Measurements from ENCODE around the gene KCNE4. TPM values are rescaled to one million over a fixed set of nuclear protein-coding genes. Genes with fewer than 3 reads are reported as not detected.

KCNE4 gene
- polyA plus RNA-seq, 6 donors from 2014 or later, result not detected

DNA sequence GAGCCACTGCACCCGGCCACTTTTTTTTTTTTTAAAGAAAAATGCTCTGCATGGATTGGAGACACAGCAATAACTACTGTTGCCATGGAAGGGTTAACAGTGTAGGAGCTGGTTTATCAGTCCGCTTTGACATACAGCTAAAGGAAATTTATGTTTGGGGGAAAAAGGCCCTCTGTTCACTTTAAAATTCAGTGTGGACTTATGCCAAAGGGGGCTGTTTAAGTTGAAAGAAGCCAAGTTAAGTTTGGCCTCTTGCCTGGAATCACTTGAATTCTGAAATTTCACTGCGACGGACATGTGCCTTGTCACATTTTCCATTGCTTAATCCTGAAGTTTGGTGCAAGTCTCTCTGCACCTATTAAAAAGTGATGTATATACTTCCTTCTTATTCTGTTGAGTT is 3.1 kb downstream of the KCNE4 start:
- Mint-ChIP-seq H3K9me3 (peaks cover 0 to 3% (median 0%) of the 10 kb centered on the region in 7 donors), H3K4me3 (no peak overlapping the region), H3K27ac (no peak overlapping the region), H3K36me3 (peaks cover 0 to 4% of the 10 kb centered on the region in 2 donors), H3K27me3 (peaks cover 8 to 28% (median 15%) of the 10 kb centered on the region in 3 donors), H3K4me1 (no peaks in the 10 kb centered on the region)
- ATAC-seq (ENCODE audit: low read depth in 2 of 2) (no peak), DNase-seq (no peak)

DNA sequence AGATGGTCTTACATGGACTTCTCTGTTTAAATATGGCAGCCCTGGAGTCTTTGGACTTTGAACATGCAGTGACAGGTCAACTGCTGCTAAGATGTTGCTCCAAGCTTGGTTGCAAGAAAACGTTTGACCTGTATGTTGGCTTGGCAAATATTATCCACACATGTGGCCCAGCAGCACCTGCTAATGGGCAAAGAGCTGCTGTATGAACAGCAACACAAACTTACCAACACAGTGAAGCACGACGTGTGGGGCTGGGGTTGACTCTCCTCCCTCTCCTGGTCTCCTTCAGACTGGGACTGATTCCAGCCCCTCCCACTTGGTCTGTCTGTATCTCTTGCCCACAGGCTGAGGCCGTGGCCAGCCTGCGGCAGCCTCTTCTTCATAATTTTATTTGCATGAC is 3.8 kb downstream of the KCNE4 start:
- Mint-ChIP-seq H3K27ac (no peak overlapping the region), H3K36me3 (peaks cover 0 to 4% of the 10 kb centered on the region in 2 donors), H3K27me3 (peaks cover 14 to 21% (median 15%) of the 10 kb centered on the region in 3 donors), H3K4me3 (no peak overlapping the region), H3K9me3 (peaks cover 0 to 3% (median 0%) of the 10 kb centered on the region in 7 donors), H3K4me1 (no peaks in the 10 kb centered on the region)
- ATAC-seq (ENCODE audit: low read depth in 2 of 2) (no peak), DNase-seq (no peak)

DNA sequence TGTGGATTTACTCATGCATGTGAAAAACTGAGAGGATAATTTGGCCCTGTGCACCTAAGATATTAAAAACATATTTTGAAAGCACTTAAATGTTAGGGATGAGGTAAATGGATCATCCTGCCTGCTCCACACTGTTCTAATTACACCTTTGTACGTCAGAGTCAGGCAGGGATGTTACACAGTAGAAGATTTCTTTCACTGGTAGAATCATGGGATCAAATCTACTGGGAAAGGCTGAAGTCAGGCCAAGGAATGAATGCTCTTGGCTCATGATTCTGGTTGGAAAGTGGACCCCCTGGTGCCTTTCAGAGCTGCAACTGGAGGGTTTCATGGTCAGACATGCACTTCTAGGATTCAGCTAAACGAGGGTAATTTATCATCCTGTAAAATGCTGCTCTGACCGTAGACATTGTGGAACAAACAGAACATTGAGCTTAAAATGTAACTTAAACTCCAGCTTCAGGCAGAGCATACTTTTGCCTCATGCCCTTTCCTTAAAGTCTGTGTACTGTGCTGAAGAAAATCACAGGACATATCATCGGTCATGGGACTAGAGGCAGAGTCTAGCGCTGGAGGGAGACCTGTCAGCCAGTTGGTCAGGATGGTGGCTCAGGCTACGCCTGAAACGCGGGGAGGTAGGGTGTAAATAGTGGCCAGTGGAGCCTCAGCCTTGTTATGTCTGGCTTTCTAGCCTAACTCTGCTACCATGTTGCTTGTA is 4.9 kb downstream of the KCNE4 start:
- DNase-seq, result no peak
- Mint-ChIP-seq H3K27ac (no peak overlapping the region), H3K36me3 (peaks cover 0 to 4% of the 10 kb centered on the region in 2 donors), H3K4me3 (no peak overlapping the region), H3K9me3 (peaks cover 0 to 3% (median 1%) of the 10 kb centered on the region in 7 donors), H3K4me1 (no peaks in the 10 kb centered on the region), H3K27me3 (peaks cover 12 to 23% (median 17%) of the 10 kb centered on the region in 3 donors)
- ATAC-seq (ENCODE audit: low read depth in 2 of 2), result no peak

DNA sequence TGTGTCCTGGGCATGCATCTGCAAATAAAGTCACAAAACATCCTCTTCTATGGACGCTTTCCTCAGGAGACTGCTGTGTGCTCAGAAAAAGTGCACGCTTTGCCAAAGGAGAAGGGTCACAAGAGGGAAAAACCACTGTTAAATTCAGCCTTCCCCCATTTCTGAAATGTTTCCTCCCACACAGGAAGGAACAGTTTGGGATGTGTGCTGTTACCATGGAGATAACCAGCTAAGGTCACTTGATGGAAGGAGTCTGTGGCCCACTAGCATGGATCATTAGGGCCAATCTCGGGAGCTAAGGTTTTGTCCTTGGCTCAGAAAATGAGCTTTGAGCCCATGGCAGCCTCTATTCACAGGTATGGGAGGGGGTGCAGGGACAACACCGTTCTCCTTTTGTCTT is 5.6 kb downstream of the KCNE4 start:
- Mint-ChIP-seq H3K4me1 (no peaks in the 10 kb centered on the region), H3K9me3 (peaks cover 0 to 3% (median 1%) of the 10 kb centered on the region in 7 donors), H3K27me3 (peaks cover 12 to 24% (median 18%) of the 10 kb centered on the region in 3 donors), H3K4me3 (no peak overlapping the region), H3K36me3 (peaks cover 0 to 4% of the 10 kb centered on the region in 2 donors), H3K27ac (no peak overlapping the region)
- DNase-seq, result no peak
- no peak for ATAC-seq (ENCODE audit: low read depth in 2 of 2)

DNA sequence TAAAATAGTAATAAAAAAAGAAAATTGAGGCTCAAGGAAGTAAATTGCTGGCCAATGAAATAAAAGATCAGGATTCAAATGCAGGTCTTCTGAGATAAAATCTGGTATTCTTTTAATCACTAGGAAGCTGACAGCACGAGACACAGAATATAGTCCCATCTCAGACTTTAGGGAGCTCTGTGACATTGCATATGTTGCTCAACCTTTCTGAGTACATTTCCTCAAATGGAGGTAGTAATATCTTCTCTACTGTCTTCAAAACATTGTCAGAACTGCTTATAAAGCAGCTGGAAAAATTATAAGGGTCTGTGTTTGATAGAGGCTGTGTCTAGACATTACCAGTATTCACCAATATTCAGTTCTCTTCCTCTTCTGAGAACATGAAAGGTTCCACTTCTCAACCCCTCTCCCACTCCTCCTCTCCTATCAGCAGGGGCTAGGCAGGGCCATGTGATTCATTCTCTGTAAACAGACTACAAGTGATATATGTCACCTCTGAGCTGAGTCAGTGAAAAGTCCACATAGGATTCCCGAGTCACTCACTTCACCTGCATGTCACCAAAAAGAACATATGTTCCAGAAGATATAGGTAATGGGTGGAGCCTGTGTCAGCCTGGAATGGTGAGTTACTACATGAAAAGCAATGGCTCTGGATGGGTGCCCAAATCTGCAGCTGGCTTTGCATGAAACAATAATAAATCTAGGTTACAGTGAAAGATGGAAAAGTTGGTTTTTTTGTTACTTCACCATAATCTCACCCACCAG is 7.1 kb downstream of the KCNE4 start:
- peaks cover 0 to 3% (median 0%) of the 10 kb centered on the region in 7 donors for H3K9me3 Mint-ChIP-seq
- ATAC-seq (ENCODE audit: low read depth in 2 of 2), result no peak
- no peaks in the 10 kb centered on the region for H3K4me1 Mint-ChIP-seq
- DNase-seq, result no peak
- no peak overlapping the region for H3K4me3 Mint-ChIP-seq
- H3K27ac Mint-ChIP-seq, result no peak overlapping the region
- peaks cover 24 to 29% (median 24%) of the 10 kb centered on the region in 3 donors for H3K27me3 Mint-ChIP-seq
- H3K36me3 Mint-ChIP-seq, result peaks cover 0 to 4% of the 10 kb centered on the region in 2 donors

DNA sequence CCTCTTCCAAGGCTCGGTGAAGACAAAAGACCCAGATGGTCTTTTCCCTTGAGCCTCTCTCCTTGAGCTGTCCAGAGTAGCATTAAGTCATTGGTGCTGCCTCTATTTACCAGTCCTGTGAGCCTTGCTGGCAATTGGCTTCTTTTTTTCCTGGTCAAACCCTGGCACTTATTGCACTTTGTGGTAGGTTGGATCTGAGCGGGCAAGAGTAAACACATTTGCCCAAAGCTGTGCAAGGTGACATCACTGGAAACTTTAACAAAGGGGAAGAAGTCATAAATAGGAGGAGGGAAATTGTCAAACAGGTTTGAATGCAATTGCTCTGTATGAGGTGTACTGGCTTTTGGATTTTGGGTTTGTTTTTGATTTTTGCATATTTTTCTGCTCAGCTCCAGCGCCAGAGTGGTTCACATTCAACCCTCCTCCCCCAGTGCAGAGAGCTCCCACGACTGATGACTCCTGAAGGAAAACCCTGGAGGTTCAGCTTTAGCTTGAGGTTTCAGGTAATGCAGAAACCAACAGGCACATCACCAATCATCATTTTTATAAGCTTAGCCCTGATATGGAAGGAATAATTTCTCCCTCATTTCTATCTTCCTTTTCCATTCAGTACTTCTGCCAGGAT is 8.3 kb downstream of the KCNE4 start:
- no peak for ATAC-seq (ENCODE audit: low read depth in 2 of 2)
- Mint-ChIP-seq H3K36me3 (peaks cover 0 to 4% of the 10 kb centered on the region in 2 donors), H3K27ac (no peak overlapping the region), H3K9me3 (peaks cover 0 to 3% (median 0%) of the 10 kb centered on the region in 7 donors), H3K4me1 (no peaks in the 10 kb centered on the region), H3K4me3 (no peak overlapping the region), H3K27me3 (peaks cover 24 to 28% (median 24%) of the 10 kb centered on the region in 3 donors)
- no peak for DNase-seq

DNA sequence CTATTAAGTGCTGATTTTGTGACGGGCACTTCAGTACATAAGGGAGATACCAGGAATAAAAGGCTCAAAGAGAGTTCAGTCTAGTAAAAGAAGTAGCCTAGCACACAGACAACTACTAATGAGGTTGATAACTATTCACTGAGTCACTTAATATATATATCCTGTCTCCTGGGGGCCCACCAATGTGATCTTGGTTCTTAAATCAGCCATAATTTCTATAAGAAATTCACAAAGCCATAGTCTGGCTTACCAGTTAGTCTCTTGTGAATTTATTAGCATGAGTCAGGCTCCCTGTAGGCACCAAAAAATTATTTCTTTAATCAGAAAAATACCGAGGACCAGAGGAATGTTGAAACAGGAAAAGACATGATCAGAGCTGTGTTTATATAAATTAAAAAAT is 10.4 kb downstream of the KCNE4 start:
- Mint-ChIP-seq H3K9me3 (peaks cover 0 to 3% (median 0%) of the 10 kb centered on the region in 7 donors), H3K27ac (no peak overlapping the region), H3K36me3 (no peaks in the 10 kb centered on the region), H3K4me3 (no peak overlapping the region), H3K27me3 (peaks cover 12 to 21% (median 16%) of the 10 kb centered on the region in 3 donors), H3K4me1 (no peaks in the 10 kb centered on the region)
- DNase-seq, result no peak
- no peak for ATAC-seq (ENCODE audit: low read depth in 2 of 2)

DNA sequence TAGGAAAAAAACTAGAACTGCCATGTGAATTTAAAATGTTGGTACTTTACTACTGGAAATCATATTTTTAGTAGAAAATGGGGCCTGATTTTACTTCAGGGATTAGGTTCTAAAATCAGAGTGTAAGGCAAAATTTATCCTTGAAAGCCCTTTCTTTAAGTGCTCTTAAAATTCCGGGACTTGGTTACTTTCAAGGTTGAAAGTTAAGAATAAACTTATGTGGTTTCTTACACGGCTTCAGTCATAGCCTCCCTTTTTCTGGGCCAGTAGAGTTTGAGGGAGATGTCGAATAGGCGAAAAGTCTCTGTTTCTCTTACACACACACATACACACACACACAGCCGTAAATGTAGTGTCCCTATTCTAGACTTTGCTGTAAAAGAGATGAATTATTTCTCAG is 13.1 kb downstream of the KCNE4 start:
- no peaks in the 10 kb centered on the region for H3K4me1 Mint-ChIP-seq

DNA sequence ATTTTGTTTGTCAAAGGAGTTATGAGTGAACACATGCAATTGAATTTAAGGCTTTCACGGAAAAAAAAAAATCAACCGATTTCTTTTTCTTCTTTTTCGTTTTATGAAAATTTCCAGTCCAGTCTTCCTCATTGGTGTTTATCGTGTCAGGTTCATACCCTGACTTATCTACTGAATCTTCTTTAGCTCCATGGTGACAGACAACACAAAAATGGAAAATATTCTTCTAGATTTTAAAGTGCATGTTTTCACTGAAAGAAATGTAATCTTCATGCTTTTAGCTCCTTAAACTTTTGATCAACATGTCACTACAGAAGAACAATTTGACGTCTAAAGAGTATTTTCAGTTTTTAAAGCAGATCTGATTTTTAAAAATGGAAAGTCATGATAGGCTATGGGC is 14.7 kb downstream of the KCNE4 start:
- Mint-ChIP-seq H3K27me3 (peaks cover 3 to 12% (median 12%) of the 10 kb centered on the region in 3 donors), H3K27ac (no peak overlapping the region), H3K9me3 (peaks cover 0 to under 1% (median 0%) of the 10 kb centered on the region in 7 donors), H3K36me3 (no peaks in the 10 kb centered on the region), H3K4me1 (no peaks in the 10 kb centered on the region), H3K4me3 (no peak overlapping the region)
- DNase-seq (no peak), ATAC-seq (ENCODE audit: low read depth in 2 of 2) (no peak)

More for the DNA sequence above, 13.1 kb downstream of the KCNE4 start:
- Mint-ChIP-seq H3K27ac (no peak overlapping the region), H3K36me3 (no peaks in the 10 kb centered on the region), H3K27me3 (peaks cover 7 to 21% (median 16%) of the 10 kb centered on the region in 3 donors), H3K9me3 (peaks cover 0 to 3% (median 0%) of the 10 kb centered on the region in 7 donors), H3K4me3 (no peak overlapping the region)
- no peak for DNase-seq
- ATAC-seq (ENCODE audit: low read depth in 2 of 2), result no peak

DNA sequence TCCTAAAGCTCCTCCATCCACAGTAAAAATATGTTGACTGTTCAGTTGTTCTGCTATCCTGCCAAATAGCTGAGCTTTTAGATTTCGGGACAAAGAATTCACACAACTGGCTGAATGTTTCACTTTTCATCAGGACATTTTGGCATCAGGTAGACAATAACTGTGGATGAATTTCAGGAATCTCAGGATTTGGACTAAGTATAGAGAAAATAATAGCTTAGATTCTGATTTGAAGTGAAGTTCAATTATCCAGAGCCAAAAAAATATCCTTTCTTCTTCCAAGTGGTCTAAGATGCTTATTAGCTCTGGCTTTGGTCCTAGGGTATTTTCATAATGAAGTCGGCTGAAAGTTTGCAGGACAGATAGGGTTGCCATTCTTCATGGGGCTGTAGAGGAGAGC is 16.1 kb downstream of the KCNE4 start:
- ATAC-seq (ENCODE audit: low read depth in 2 of 2), result no peak
- H3K4me3 Mint-ChIP-seq, result no peak overlapping the region
- no peak overlapping the region for H3K27ac Mint-ChIP-seq
- DNase-seq, result no peak
- peaks cover 0 to 5% (median 0%) of the 10 kb centered on the region in 7 donors for H3K9me3 Mint-ChIP-seq
- no peaks in the 10 kb centered on the region for H3K36me3 Mint-ChIP-seq
- no peaks in the 10 kb centered on the region for H3K4me1 Mint-ChIP-seq
- H3K27me3 Mint-ChIP-seq, result peaks cover 0 to 14% (median 7%) of the 10 kb centered on the region in 3 donors

DNA sequence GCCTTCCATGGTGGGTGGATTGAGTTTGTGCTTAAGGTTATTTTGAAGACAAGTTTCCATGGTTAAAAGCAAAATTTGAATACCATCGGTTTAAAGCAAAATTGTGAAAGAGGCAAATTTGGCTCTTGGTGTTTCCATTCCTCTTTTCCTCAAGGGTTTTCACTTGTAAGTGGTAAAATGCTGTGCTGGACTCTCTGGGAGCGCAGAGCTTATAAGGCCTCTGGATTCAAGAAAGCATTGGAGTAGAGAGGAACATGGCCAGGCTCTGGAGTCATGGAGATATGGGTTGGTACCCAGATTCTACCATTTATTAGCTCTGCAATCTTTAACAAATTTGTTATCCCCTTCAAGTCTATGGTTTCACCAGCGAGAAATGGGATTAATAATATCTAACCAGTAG is 17.5 kb downstream of the KCNE4 start:
- DNase-seq (no peak), ATAC-seq (ENCODE audit: low read depth in 2 of 2) (no peak)
- no peaks in the 10 kb centered on the region for H3K36me3 Mint-ChIP-seq
- peaks cover 0 to 5% (median 0%) of the 10 kb centered on the region in 7 donors for H3K9me3 Mint-ChIP-seq
- no peaks in the 10 kb centered on the region for H3K4me1 Mint-ChIP-seq
- H3K4me3 Mint-ChIP-seq, result no peak overlapping the region
- no peak overlapping the region for H3K27ac Mint-ChIP-seq
- H3K27me3 Mint-ChIP-seq, result peaks cover 0 to 8% (median 0%) of the 10 kb centered on the region in 3 donors

DNA sequence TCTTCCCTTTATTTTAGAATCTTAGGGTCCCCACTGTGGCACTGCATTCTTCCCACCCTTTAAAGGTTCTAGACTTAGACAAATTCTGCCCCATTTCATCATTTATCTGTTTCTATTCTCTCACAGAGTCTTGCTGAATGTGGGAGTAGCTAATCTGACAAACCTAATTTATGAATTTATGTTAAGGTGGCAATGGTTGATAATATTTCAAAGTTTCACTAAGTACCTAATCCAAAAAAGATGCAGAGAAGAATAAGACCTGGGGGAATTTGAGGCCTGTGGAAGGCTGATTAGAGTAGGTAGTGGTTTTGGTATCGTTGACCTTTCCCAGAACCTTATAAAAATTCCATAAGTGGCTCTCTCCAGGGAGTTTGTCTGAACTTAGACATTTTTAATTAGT is 18.0 kb downstream of the KCNE4 start:
- no peak for ATAC-seq (ENCODE audit: low read depth in 2 of 2)
- Mint-ChIP-seq H3K9me3 (peaks cover 0 to 5% (median 0%) of the 10 kb centered on the region in 7 donors), H3K36me3 (no peaks in the 10 kb centered on the region), H3K4me3 (no peak overlapping the region), H3K27me3 (peaks cover 0 to 8% (median 0%) of the 10 kb centered on the region in 3 donors), H3K4me1 (no peaks in the 10 kb centered on the region), H3K27ac (no peak overlapping the region)
- no peak for DNase-seq

DNA sequence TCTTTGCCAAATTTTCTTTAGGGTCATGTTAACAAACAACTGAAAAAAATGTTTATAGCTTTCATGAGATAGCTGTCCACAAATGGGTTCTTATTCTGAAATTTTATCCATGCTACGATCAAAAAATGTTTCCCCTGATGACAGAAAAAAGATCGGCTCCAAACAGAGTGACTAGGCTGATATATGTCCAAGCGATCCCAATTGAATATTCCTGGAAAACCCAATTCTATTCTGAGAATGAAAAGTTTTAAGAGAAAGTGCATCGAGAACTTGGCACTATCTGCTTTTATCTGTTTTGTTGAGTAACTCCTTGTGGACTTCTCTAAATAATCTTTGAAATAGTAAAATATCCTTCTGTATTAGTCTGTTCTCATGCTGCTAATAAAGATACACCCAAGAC is 19.1 kb downstream of the KCNE4 start:
- H3K9me3 Mint-ChIP-seq, result peaks cover 0 to 5% (median 0%) of the 10 kb centered on the region in 7 donors
- H3K27me3 Mint-ChIP-seq, result peaks cover 0 to 8% (median 0%) of the 10 kb centered on the region in 3 donors
- H3K4me1 Mint-ChIP-seq, result no peaks in the 10 kb centered on the region
- no peak overlapping the region for H3K27ac Mint-ChIP-seq
- DNase-seq (no peak), ATAC-seq (ENCODE audit: low read depth in 2 of 2) (no peak)
- H3K4me3 Mint-ChIP-seq, result no peak overlapping the region
- H3K36me3 Mint-ChIP-seq, result no peaks in the 10 kb centered on the region
